PC-9 (cell line): ENCODE results near the gene ING2. TPM values are rescaled to one million over a fixed set of nuclear protein-coding genes. Genes with fewer than 3 reads are reported as not detected.

ENCODE experiments used
- BruUV-seq: library from RNA; stranded (reverse); fragments of 400-500 nt; replicated peaks from 2 replicates; lab custom pipeline; 2021; lab: Mats Ljungman, UMichigan
- CTCF ChIA-PET: fragments of 300-600 bp; sonication (Branson Sonifier 250); formaldehyde crosslinking; loops from one replicate; lab custom pipeline; 2022; ENCODE audit warnings: antibody characterized with exemption; lab: Charles Lee
- POLR2A ChIA-PET: fragments of 300-600 bp; sonication (Branson Sonifier 250); formaldehyde crosslinking; loops from one replicate; lab custom pipeline; 2022; ENCODE audit warnings: antibody characterized with exemption; ENCODE audit not compliant: unreplicated experiment; lab: Charles Lee
- DNase-seq, 2 experiments: peaks; one replicate each; pipeline versions ENCODE4 v3.0.0 to v3.0.0-alpha.2; 2015 to 2022; ENCODE audit warnings: mixed read lengths in 1 of 2
- H2AFZ ChIP-seq: fragments of 200-600 bp; sonication (generic); 2 replicates; pipeline ENCODE4 v1.8.1; 2017; ENCODE audit warnings: antibody characterized with exemption
- H3F3A ChIP-seq: fragments of 200-600 bp; sonication (generic); 2 replicates; pipeline ENCODE4 v1.8.1; 2017; ENCODE audit warnings: antibody characterized with exemption, mild to moderate bottlenecking, low read depth; ENCODE audit not compliant: insufficient read depth
- H3K27ac ChIP-seq: fragments of 200-600 bp; sonication (generic); 2 replicates; pipeline ENCODE4 v1.6.1; 2016; ENCODE audit warnings: mixed run types
- H3K27me3 ChIP-seq: fragments of 200-600 bp; sonication (generic); 2 replicates; pipeline ENCODE4 v1.6.1; 2016; ENCODE audit warnings: low read depth, mixed run types; ENCODE audit not compliant: insufficient read depth
- H3K36me3 ChIP-seq: fragments of 200-600 bp; sonication (generic); 2 replicates; pipeline ENCODE4 v1.6.1; 2016; ENCODE audit warnings: low read depth, mixed run types
- H3K4me1 ChIP-seq: fragments of 200-600 bp; sonication (generic); replicated peaks from 2 replicates; pipeline ENCODE4 v1.6.1; 2016; ENCODE audit warnings: mixed run types; ENCODE audit not compliant: insufficient read depth
- H3K4me2 ChIP-seq: fragments of 200-600 bp; sonication (generic); 2 replicates; pipeline ENCODE4 v1.6.1; 2017; ENCODE audit warnings: mixed run types
- H3K4me3 ChIP-seq: fragments of 200-600 bp; sonication (generic); 2 replicates; pipeline ENCODE4 v1.6.1; 2016; ENCODE audit warnings: mixed run types
- H3K79me2 ChIP-seq: fragments of 200-600 bp; sonication (generic); 2 replicates; pipeline ENCODE4 v1.6.1; 2017; ENCODE audit warnings: low read depth, mixed run types
- H3K9me2 ChIP-seq: fragments of 200-600 bp; sonication (generic); 2 replicates; pipeline ENCODE4 v1.8.1; 2017; ENCODE audit warnings: mild to moderate bottlenecking; ENCODE audit not compliant: insufficient read depth
- H3K9me3 ChIP-seq: fragments of 200-600 bp; sonication (generic); 2 replicates; pipeline ENCODE4 v1.8.1; 2016; ENCODE audit warnings: low read depth; ENCODE audit not compliant: insufficient read depth
- H4K20me1 ChIP-seq: fragments of 200-600 bp; sonication (generic); 2 replicates; pipeline ENCODE4 v1.8.1; 2017; ENCODE audit not compliant: insufficient read depth
- EZH2 ChIP-seq: fragments of 200-600 bp; sonication (generic); IDR thresholded peaks from 2 replicates; pipeline ENCODE4 v1.8.0; 2017; ENCODE audit warnings: antibody characterized with exemption, low read depth
- intact Hi-C: fragments of 100-400 bp; cut with micrococcal nuclease; formaldehyde crosslinking; loops from one replicate; pipeline ENCODE4 v1.10.0; 2022; ENCODE audit not compliant: unreplicated experiment
- total RNA-seq: library from RNA; stranded (reverse); gene quantifications from 2 replicates; pipeline ENCODE4 v1.2.3, GENCODE V29; 2021
- TF ChIP-seq, protein P1 (sequence below): fragments of 200-600 bp; sonication (generic); conservative IDR thresholded peaks from 2 replicates; pipeline ENCODE4 v1.6.1; 2017; ENCODE audit warnings: mixed run types, antibody characterized with exemption, mild to moderate bottlenecking, moderate library complexity

ING2 gene
- total RNA-seq, 1 experiment from 2014 or later = 11.6 TPM

GRCh38 chr4:183561905-183562304 is 57.0 kb downstream of the ING2 start:
- Histone ChIP-seq H3K4me3 (no peak overlapping the region), H3K9me2 (no peaks in the 10 kb centered on the region), H4K20me1 (no peaks in the 10 kb centered on the region), H3K9me3 (no peaks in the 10 kb centered on the region), H3K4me1 (no peaks in the 10 kb centered on the region), H3K27me3 (no peaks in the 10 kb centered on the region), H3F3A (no peaks in the 10 kb centered on the region), H3K36me3 (no peaks in the 10 kb centered on the region), H2AFZ (no peak overlapping the region), H3K79me2 (no peaks in the 10 kb centered on the region), H3K27ac (no peak overlapping the region), H3K4me2 (no peak overlapping the region)
- POLR2A ChIA-PET = interaction anchor here (0.7 kb wide), 1 partner anchor 471 kb away, joined by 4 read pairs; no protein-coding TSS in a partner anchor
- CTCF ChIA-PET = no interaction called here
- intact Hi-C loops = no loop called here
- no peak for DNase-seq
- TF ChIP-seq EZH2 = no peak
- TF ChIP-seq, protein P1, sequence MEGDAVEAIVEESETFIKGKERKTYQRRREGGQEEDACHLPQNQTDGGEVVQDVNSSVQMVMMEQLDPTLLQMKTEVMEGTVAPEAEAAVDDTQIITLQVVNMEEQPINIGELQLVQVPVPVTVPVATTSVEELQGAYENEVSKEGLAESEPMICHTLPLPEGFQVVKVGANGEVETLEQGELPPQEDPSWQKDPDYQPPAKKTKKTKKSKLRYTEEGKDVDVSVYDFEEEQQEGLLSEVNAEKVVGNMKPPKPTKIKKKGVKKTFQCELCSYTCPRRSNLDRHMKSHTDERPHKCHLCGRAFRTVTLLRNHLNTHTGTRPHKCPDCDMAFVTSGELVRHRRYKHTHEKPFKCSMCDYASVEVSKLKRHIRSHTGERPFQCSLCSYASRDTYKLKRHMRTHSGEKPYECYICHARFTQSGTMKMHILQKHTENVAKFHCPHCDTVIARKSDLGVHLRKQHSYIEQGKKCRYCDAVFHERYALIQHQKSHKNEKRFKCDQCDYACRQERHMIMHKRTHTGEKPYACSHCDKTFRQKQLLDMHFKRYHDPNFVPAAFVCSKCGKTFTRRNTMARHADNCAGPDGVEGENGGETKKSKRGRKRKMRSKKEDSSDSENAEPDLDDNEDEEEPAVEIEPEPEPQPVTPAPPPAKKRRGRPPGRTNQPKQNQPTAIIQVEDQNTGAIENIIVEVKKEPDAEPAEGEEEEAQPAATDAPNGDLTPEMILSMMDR = no peak
- no TSS peak for BruUV-seq

Other genes starting within 250 kb of the ING2 start
- not detected in 2 replicates for gene CLDN22, start 184.8 kb upstream of the ING2 start, total RNA-seq
- not detected in 2 replicates for gene CLDN24, start 182.6 kb upstream of the ING2 start, total RNA-seq
- gene CDKN2AIP, start 60.4 kb upstream of the ING2 start, total RNA-seq = 7.7 and 8.7 TPM in 2 replicates
- 16.8 and 21.5 TPM in 2 replicates for gene RWDD4, start 154.1 kb downstream of the ING2 start, total RNA-seq
- 29.0 and 31.7 TPM in 2 replicates for gene TRAPPC11, start 154.2 kb downstream of the ING2 start, total RNA-seq